HL-60/S4 (cell line): ENCODE measurements around the gene HRNR.
"Not testable (repeated sequence)": the region's sequence is repeated elsewhere in the genome, so short reads cannot be mapped to it uniquely, and the experiment has no call there.

ENCODE experiments used
- in situ Hi-C: fragments of 300-500 bp; cut with MboI; formaldehyde crosslinking; loops from 2 replicates; pipeline ENCODE4 v1.14.3; 2022; ENCODE audit warnings: low sequenced_read_pairs

HRNR gene

GRCh38 chr1:152224093-152224492, at the start of gene HRNR:
Gene HRNR (minus strand): TSS chr1:152224193. CDS start chr1:152223253, 940 bp downstream.
- in situ Hi-C loops = no loop called here

- in situ Hi-C loops = not testable (repeated sequence)
Measured at GRCh38 chr1:152256394-152256793, 32.4 kb upstream of the HRNR start.

GRCh38 chr1:152252157-152252556, 28.2 kb upstream of the HRNR start:
- in situ Hi-C loops = no loop called here

- in situ Hi-C loops = no loop called here
Measured at GRCh38 chr1:152251391-152251790, 27.4 kb upstream of the HRNR start.

GRCh38 chr1:152247316-152247715, 23.3 kb upstream of the HRNR start:
- in situ Hi-C loops = no loop called here

- in situ Hi-C loops = no loop called here
Measured at GRCh38 chr1:152244576-152245273, 20.7 kb upstream of the HRNR start.

GRCh38 chr1:152237093-152237492, 13.1 kb upstream of the HRNR start:
- in situ Hi-C loops = no loop called here

- in situ Hi-C loops = no loop called here
Measured at GRCh38 chr1:152228831-152229230, 4.8 kb upstream of the HRNR start.

- in situ Hi-C loops = no loop called here
Measured at GRCh38 chr1:152227310-152227928, 3.4 kb upstream of the HRNR start.

GRCh38 chr1:152225678-152226077, 1.7 kb upstream of the HRNR start:
- in situ Hi-C loops = no loop called here

- in situ Hi-C loops = no loop called here
Measured at GRCh38 chr1:152220166-152221163, 3.5 kb downstream of the HRNR start.

- in situ Hi-C loops = not testable (repeated sequence)
Measured at GRCh38 chr1:152219438-152219837, 4.6 kb downstream of the HRNR start.

GRCh38 chr1:152218762-152219436, 5.1 kb downstream of the HRNR start:
- in situ Hi-C loops = no loop called here

GRCh38 chr1:152215604-152216003, 8.4 kb downstream of the HRNR start:
- in situ Hi-C loops = not testable (repeated sequence)

- in situ Hi-C loops = not testable (repeated sequence)
Measured at GRCh38 chr1:152214911-152215310, 9.1 kb downstream of the HRNR start.

GRCh38 chr1:152198982-152199381, 25.0 kb downstream of the HRNR start:
- in situ Hi-C loops = loop anchor here (10.0 kb wide), 1 partner anchor 246 kb away; no protein-coding TSS in a partner anchor

- in situ Hi-C loops = loop anchor here (10.0 kb wide), 1 partner anchor 247 kb away; no protein-coding TSS in a partner anchor
Measured at GRCh38 chr1:152197361-152197941, 26.5 kb downstream of the HRNR start.

- in situ Hi-C loops = loop anchor here (10.0 kb wide), 1 partner anchor 253 kb away; no protein-coding TSS in a partner anchor
Measured at GRCh38 chr1:152191711-152192110, 32.3 kb downstream of the HRNR start.

- in situ Hi-C loops = loop anchor here (10.0 kb wide), 1 partner anchor 254 kb away; no protein-coding TSS in a partner anchor
Measured at GRCh38 chr1:152191260-152191659, 32.7 kb downstream of the HRNR start.

- in situ Hi-C loops = loop anchor here (10.0 kb wide), 1 partner anchor 254 kb away; no protein-coding TSS in a partner anchor
Measured at GRCh38 chr1:152190589-152190988, 33.4 kb downstream of the HRNR start.
